Activated CD4-positive, alpha-beta T cell treated with anti-CD3 and anti-CD28 coated beads for 48 hours (primary cell): ENCODE measurements around the gene ZNF277.
A peak's percentile ranks its signal among the peaks of the same experiment; 100 is the strongest.

Experiments
- DNase-seq: peaks from one replicate; pipeline ENCODE4 v3.0.0-alpha.2; 2020

Gene ZNF277

GRCh38 chr7:112257073-112257472 is 50.6 kb downstream of the ZNF277 start:
- DNase-seq = no peak

- no peak for DNase-seq
Measured at GRCh38 chr7:112260911-112261310, 54.4 kb downstream of the ZNF277 start.

- DNase-seq = no peak
Measured at GRCh38 chr7:112262036-112262435, 55.5 kb downstream of the ZNF277 start.

- no peak for DNase-seq
Measured at GRCh38 chr7:112262855-112263487, 56.5 kb downstream of the ZNF277 start.

GRCh38 chr7:112263519-112263918 is 57.0 kb downstream of the ZNF277 start:
- DNase-seq = no peak

GRCh38 chr7:112266141-112266540 is 59.6 kb downstream of the ZNF277 start:
- DNase-seq = no peak

GRCh38 chr7:112266595-112267270 is 60.2 kb downstream of the ZNF277 start:
- no peak for DNase-seq

GRCh38 chr7:112267944-112268691 is 61.6 kb downstream of the ZNF277 start:
- no peak for DNase-seq

GRCh38 chr7:112271162-112271561 is 64.7 kb downstream of the ZNF277 start:
- no peak for DNase-seq

- peak; percentile 7 for DNase-seq
Measured at GRCh38 chr7:112272921-112273561, 66.5 kb downstream of the ZNF277 start.

GRCh38 chr7:112279042-112279441 is 72.5 kb downstream of the ZNF277 start:
- DNase-seq = no peak

- DNase-seq = no peak
Measured at GRCh38 chr7:112280267-112280666, 73.8 kb downstream of the ZNF277 start.

GRCh38 chr7:112282476-112283188 is 76.1 kb downstream of the ZNF277 start:
- no peak for DNase-seq

GRCh38 chr7:112283382-112283910 is 77.0 kb downstream of the ZNF277 start:
- no peak for DNase-seq

GRCh38 chr7:112286250-112287086 is 80.0 kb downstream of the ZNF277 start:
- DNase-seq = no peak

GRCh38 chr7:112288301-112288700 is 81.8 kb downstream of the ZNF277 start:
- DNase-seq = no peak

GRCh38 chr7:112290065-112290464 is 83.6 kb downstream of the ZNF277 start:
- DNase-seq = no peak

- no peak for DNase-seq
Measured at GRCh38 chr7:112292162-112292561, 85.7 kb downstream of the ZNF277 start.

GRCh38 chr7:112293416-112293815 is 86.9 kb downstream of the ZNF277 start:
- no peak for DNase-seq

GRCh38 chr7:112296432-112296831 is 89.9 kb downstream of the ZNF277 start:
- DNase-seq = no peak

- DNase-seq = no peak
Measured at GRCh38 chr7:112297681-112298080, 91.2 kb downstream of the ZNF277 start.
